GM12878 (cell line): ENCODE measurements around the gene AKAP7.

Source experiments
- EP300 ChIP-seq, 2 experiments: fragments of 150-350 bp in 1 of 2; IDR thresholded peaks; 2 replicates each; pipeline ENCODE4 v1.6.1; 2011 to 2012; ENCODE audit warnings: low read depth in 2 of 2, low read length in 2 of 2, borderline replicate concordance in 1 of 2, improper control_type of control experiment in 1 of 2, inconsistent platforms in 1 of 2; ENCODE audit not compliant: control insufficient read depth in 1 of 2
- FOXK2 ChIP-seq: fragments of 450-650 bp; IDR thresholded peaks from 2 replicates; pipeline ENCODE4 v1.6.1; 2017; ENCODE audit warnings: mild to moderate bottlenecking, moderate library complexity
- HDGF ChIP-seq: fragments of 450-650 bp; IDR thresholded peaks from 2 replicates; pipeline ENCODE4 v1.6.1; 2016; ENCODE audit warnings: antibody characterized with exemption
- NBN ChIP-seq: fragments of 450-650 bp; IDR thresholded peaks from 2 replicates; pipeline ENCODE4 v1.6.1; 2016
- POLR2A ChIP-seq: IDR thresholded peaks from 2 replicates; pipeline ENCODE4 v1.6.1; 2011; ENCODE audit warnings: low read depth, mild to moderate bottlenecking, low read length
- SMC3 ChIP-seq: IDR thresholded peaks from 2 replicates; pipeline ENCODE4 v1.6.1; 2011; ENCODE audit warnings: low read length, improper control_type of control experiment, borderline replicate concordance
- TAF1 ChIP-seq: IDR thresholded peaks from 2 replicates; pipeline ENCODE4 v1.6.1; 2011; ENCODE audit warnings: mild to moderate bottlenecking, low read depth, low read length, borderline replicate concordance

DNA sequence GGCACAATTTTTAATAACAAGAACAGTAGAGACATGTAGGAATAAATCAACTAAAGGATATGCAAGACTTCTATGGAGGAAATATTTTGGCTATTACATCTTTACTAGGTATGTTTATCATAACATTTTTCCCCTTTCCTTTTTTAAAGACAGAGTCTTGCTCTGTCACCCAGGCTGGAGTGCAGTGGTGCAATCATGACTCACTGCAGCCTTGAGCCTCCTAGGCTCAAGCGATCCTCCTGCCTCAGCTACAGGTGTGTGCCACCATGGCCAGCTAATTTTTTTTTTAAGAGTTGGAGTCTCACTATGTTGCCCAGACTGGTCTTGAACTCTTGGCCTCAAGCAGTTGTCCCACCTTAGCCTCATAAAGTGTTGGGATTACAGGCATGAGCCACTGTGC lies 37.0 kb downstream of the AKAP7 start:
- no peak for TF ChIP-seq SMC3
- TF ChIP-seq FOXK2, result no peak
- no peak for TF ChIP-seq TAF1
- no peak for TF ChIP-seq HDGF
- TF ChIP-seq POLR2A, result no peak
- TF ChIP-seq EP300 (IDR thresholded peaks at IDR 0.05; ENCODE audit: borderline replicate concordance in 1 of 2, control insufficient read depth in 1 of 2, low read depth in 2 of 2, low read length in 2 of 2), result no peak
- no peak for TF ChIP-seq NBN
